Measurements from ENCODE around the gene KCNK3.

DNA sequence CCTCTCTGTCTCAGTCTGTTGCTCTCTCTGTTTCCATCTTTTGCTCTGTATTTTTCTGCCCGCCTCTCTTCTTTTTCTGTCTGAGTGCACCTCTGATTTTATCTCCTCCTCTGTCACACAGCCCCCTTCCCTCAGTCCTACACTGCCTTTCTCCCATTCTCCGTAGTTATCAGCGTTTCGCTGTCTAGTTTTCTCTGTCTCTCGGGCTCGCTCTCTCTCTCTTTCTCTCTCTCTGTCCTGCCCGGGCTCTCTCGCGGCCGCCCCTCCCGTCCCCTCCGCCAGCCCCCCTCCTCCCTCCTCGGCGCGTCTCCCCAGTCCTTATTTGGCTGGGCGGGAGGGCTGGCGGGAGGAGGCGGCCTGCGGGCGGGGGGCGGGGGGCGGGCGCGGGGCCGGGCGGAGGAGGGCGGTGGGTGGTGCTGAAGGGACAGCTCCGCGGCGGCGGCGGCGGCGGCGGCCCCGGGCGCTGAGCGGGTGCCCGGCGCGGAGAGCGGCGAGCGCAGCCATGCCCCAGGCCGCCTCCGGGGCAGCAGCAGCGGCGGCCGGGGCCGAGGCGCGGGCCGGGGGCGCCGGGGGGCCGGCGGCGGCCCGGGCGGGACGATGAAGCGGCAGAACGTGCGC, at the start of gene KCNK3:
- TF ChIP-seq CTCF (IDR thresholded peaks at IDR 0.05) (no peak), POLR2A (IDR thresholded peaks at IDR 0.05) (no peak)

Data from ovary (tissue), 3 donors.